ENCODE data around the gene CLRN1.

CLRN1 gene

DNA sequence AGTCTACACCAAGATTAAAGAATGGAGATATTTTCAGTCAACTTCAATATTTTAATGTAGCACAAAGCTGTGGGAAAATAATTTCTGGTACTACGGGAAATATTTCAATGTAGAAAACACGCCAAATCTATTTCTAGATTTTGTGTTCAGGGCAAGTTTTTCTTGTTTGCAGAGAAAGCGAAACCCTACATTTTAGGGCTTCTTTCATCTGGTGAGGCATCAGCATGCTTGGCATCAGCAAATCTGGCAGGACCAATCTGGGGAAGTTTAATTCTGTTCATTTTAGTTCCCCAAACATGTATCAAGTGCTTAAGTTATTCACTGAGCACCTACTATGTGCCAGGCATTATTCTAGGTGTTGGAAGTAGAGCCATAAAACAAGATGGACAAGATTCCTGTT is 30.3 kb downstream of the CLRN1 start:
- TF ChIP-seq, protein P1, sequence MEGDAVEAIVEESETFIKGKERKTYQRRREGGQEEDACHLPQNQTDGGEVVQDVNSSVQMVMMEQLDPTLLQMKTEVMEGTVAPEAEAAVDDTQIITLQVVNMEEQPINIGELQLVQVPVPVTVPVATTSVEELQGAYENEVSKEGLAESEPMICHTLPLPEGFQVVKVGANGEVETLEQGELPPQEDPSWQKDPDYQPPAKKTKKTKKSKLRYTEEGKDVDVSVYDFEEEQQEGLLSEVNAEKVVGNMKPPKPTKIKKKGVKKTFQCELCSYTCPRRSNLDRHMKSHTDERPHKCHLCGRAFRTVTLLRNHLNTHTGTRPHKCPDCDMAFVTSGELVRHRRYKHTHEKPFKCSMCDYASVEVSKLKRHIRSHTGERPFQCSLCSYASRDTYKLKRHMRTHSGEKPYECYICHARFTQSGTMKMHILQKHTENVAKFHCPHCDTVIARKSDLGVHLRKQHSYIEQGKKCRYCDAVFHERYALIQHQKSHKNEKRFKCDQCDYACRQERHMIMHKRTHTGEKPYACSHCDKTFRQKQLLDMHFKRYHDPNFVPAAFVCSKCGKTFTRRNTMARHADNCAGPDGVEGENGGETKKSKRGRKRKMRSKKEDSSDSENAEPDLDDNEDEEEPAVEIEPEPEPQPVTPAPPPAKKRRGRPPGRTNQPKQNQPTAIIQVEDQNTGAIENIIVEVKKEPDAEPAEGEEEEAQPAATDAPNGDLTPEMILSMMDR (IDR thresholded peaks at IDR 0.05; ENCODE audit: low read depth, low read length), result no peak
- peaks cover 58% of the 10 kb centered on the region for H3K27me3 ChIP-seq (ENCODE audit: insufficient read depth, low read depth, severe bottlenecking)
- DNase-seq, result no peak
- H3K9me3 ChIP-seq (ENCODE audit: severe bottlenecking), result no peaks in the 10 kb centered on the region
- H3K4me3 ChIP-seq (ENCODE audit: low read depth, low read length), result no peak overlapping the region
- no peak overlapping the region for H3K27ac ChIP-seq
- no peaks in the 10 kb centered on the region for H3K36me3 ChIP-seq

DNA sequence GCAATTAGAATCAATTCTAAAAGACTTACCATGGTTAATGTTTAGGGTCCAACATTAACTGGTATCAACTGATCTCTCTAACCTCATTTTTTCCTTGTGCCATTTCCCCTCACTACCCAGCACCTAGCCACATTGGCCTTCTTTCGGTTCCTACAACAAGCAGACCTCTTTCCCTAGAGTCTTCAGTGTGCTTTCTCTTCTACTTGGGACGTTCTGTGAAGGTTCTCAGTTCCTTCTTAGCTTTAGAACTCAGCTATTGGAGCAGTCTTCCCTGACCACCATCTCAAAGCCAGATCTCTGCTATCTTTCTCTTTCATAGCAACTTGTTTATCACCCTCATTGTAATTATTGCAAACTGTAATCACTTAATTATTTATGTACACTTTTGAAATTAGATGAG is 35.8 kb downstream of the CLRN1 start:
- DNase-seq, result no peak
- Histone ChIP-seq H3K9me3 (ENCODE audit: severe bottlenecking) (no peaks in the 10 kb centered on the region), H3K27ac (no peak overlapping the region), H3K4me3 (ENCODE audit: low read depth, low read length) (no peak overlapping the region), H3K27me3 (ENCODE audit: insufficient read depth, low read depth, severe bottlenecking) (peaks cover 53% of the 10 kb centered on the region), H3K36me3 (no peaks in the 10 kb centered on the region)
- TF ChIP-seq, protein P1 (IDR thresholded peaks at IDR 0.05; ENCODE audit: low read depth, low read length), result no peak

DNA sequence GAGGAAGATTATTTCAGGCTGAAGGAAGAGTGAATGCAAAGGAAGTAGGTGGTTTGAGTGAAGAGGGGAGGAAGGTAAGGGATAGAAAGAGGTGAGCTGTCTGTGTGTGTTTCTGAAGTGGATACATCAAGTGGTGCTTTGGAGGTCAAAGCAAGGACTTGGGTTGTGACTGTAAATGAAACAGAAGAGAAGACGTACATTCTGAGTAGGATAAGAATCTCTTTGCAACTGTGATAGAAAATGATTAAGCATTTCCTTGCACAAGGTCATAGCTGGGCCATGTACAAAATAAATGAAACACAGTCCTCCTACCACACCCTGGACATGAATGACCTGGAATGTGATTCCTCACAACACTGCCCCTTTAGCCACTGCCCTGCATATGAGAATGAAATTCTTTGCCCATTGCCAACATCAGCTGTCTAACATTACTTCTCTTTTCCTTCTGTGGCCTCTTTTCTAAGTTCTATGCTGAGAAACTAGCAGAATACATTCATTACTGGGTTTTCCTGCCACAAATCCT is 39.0 kb downstream of the CLRN1 start:
- Histone ChIP-seq H3K27me3 (ENCODE audit: insufficient read depth, low read depth, severe bottlenecking) (peaks cover 49% of the 10 kb centered on the region), H3K9me3 (ENCODE audit: severe bottlenecking) (no peaks in the 10 kb centered on the region), H3K36me3 (no peaks in the 10 kb centered on the region), H3K27ac (no peak overlapping the region), H3K4me3 (ENCODE audit: low read depth, low read length) (no peak overlapping the region)
- TF ChIP-seq, protein P1 (IDR thresholded peaks at IDR 0.05; ENCODE audit: low read depth, low read length), result no peak
- no peak for DNase-seq

DNA sequence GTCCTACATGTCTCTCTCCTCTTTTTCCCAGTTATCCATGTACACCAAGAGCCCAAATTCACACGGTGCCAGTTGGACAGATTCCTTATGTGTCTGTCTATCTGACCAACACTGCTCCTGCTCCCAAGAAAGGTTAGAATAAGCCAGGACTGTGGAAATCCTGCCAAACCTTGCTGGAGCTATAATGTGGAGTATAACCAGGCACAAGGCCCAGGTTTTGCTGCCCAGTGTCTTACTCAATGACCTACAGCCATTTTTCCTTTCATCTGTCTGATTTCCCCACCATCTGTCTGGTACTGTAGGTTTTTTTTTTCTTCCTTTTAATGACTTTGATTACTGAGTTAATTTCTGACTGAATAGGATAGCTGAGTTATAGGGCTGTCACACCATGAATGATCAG is 40.8 kb downstream of the CLRN1 start:
- Histone ChIP-seq H3K9me3 (ENCODE audit: severe bottlenecking) (no peaks in the 10 kb centered on the region), H3K4me3 (ENCODE audit: low read depth, low read length) (no peak overlapping the region), H3K36me3 (no peaks in the 10 kb centered on the region), H3K27me3 (ENCODE audit: insufficient read depth, low read depth, severe bottlenecking) (peaks cover 50% of the 10 kb centered on the region), H3K27ac (no peak overlapping the region)
- TF ChIP-seq, protein P1 (IDR thresholded peaks at IDR 0.05; ENCODE audit: low read depth, low read length), result no peak
- no peak for DNase-seq

DNA sequence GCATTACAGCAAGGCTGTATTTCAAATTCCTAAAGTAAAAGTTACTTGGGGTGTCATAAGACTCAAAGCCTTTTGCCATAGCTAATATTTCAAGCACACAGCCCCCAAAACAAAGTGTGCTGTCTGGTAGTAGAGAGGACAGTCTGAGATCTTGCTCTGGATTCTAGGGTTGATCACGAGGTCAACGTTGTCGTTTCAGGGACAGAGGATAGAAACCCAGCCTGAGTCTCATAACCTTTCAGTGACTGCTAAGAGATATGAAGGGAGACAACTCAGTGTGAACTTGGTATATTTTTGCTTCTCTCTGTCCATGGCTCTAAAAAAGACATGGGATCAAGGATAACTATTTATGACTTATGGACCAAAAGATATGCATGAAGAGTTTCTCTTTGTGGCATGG is 41.7 kb downstream of the CLRN1 start:
- DNase-seq, result no peak
- H3K27me3 ChIP-seq (ENCODE audit: insufficient read depth, low read depth, severe bottlenecking), result peaks cover 49% of the 10 kb centered on the region
- no peaks in the 10 kb centered on the region for H3K9me3 ChIP-seq (ENCODE audit: severe bottlenecking)
- TF ChIP-seq, protein P1 (IDR thresholded peaks at IDR 0.05; ENCODE audit: low read depth, low read length), result no peak
- no peaks in the 10 kb centered on the region for H3K36me3 ChIP-seq
- H3K27ac ChIP-seq, result no peak overlapping the region
- no peak overlapping the region for H3K4me3 ChIP-seq (ENCODE audit: low read depth, low read length)

DNA sequence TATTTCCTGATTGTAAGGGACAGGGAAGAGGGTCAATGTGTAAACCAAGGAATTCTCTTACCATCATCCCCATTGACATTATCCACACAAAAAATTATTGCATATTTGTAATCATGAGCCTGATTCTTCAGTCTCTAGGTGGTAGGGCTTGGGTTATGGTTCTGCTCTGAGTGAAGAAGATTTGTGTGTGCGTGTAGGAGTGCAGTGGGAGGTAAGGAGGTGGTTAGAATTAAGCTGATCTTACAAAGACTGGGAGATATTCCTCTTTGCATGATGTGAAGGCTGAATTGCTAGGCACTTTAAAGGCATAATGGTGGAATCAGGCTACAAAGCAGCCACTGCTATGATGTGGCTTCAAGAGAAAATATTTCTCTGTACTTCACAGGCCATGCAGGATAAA is 44.3 kb downstream of the CLRN1 start:
- DNase-seq, result no peak
- TF ChIP-seq, protein P1 (IDR thresholded peaks at IDR 0.05; ENCODE audit: low read depth, low read length), result no peak
- Histone ChIP-seq H3K27ac (no peak overlapping the region), H3K27me3 (ENCODE audit: insufficient read depth, low read depth, severe bottlenecking) (peaks cover 65% of the 10 kb centered on the region), H3K36me3 (no peaks in the 10 kb centered on the region), H3K4me3 (ENCODE audit: low read depth, low read length) (no peak overlapping the region), H3K9me3 (ENCODE audit: severe bottlenecking) (no peaks in the 10 kb centered on the region)
